NCI-H1436 treated with DMSO at 0.1 percent for 48 hours (cell line): ENCODE measurements around the gene ZNF182.
"Not testable (repeated sequence)": the region's sequence is repeated elsewhere in the genome, so short reads cannot be mapped to it uniquely, and the experiment has no call there.

Experiments
- DNase-seq: peaks from one replicate; lab custom pipeline; 2025; lab: John Stamatoyannopoulos, UW

ZNF182 gene

GRCh38 chrX:48003758-48004457 is at the start of gene ZNF182:
ZNF182 (minus strand) TSS chrX:48003989; CDS start chrX:48002609, 1,380 bp downstream.
- peak; percentile 60 for DNase-seq

- no peak for DNase-seq
Measured at GRCh38 chrX:48046846-48047245, 43.1 kb upstream of the ZNF182 start.

- DNase-seq, result no peak
Measured at GRCh38 chrX:48045410-48046311, 41.9 kb upstream of the ZNF182 start.

GRCh38 chrX:48043056-48043455 is 39.3 kb upstream of the ZNF182 start:
- no peak for DNase-seq

GRCh38 chrX:48035891-48036290 is 32.1 kb upstream of the ZNF182 start:
- no peak for DNase-seq

- not testable (repeated sequence) for DNase-seq
Measured at GRCh38 chrX:48030641-48031173, 26.9 kb upstream of the ZNF182 start.

GRCh38 chrX:48030237-48030636 is 26.4 kb upstream of the ZNF182 start:
- no peak for DNase-seq

- no peak for DNase-seq
Measured at GRCh38 chrX:48028091-48028490, 24.3 kb upstream of the ZNF182 start.

GRCh38 chrX:48027545-48027944 is 23.8 kb upstream of the ZNF182 start:
- not testable (repeated sequence) for DNase-seq

GRCh38 chrX:48025561-48025960 is 21.8 kb upstream of the ZNF182 start:
- no peak for DNase-seq

GRCh38 chrX:48022738-48023137 is 18.9 kb upstream of the ZNF182 start:
- no peak for DNase-seq

- no peak for DNase-seq
Measured at GRCh38 chrX:48022100-48022499, 18.3 kb upstream of the ZNF182 start.

- peak; percentile 42 for DNase-seq
Measured at GRCh38 chrX:48021026-48021900, 17.5 kb upstream of the ZNF182 start.

GRCh38 chrX:48020472-48020871 is 16.7 kb upstream of the ZNF182 start:
- DNase-seq, result not testable (repeated sequence)

GRCh38 chrX:48019892-48020291 is 16.1 kb upstream of the ZNF182 start:
- DNase-seq, result not testable (repeated sequence)

- not testable (repeated sequence) for DNase-seq
Measured at GRCh38 chrX:48016583-48017310, 13.0 kb upstream of the ZNF182 start.

- not testable (repeated sequence) for DNase-seq
Measured at GRCh38 chrX:48009445-48009960, 5.7 kb upstream of the ZNF182 start.

- not testable (repeated sequence) for DNase-seq
Measured at GRCh38 chrX:48006688-48007087, 2.9 kb upstream of the ZNF182 start, which contains the start of gene SPACA5. SPACA5 (plus strand) TSS chrX:48006988; CDS start chrX:48007803, 815 bp downstream.

GRCh38 chrX:48003367-48003757 is 427 bp downstream of the ZNF182 start:
- no peak for DNase-seq

GRCh38 chrX:48002929-48003328 is 860 bp downstream of the ZNF182 start:
- no peak for DNase-seq

GRCh38 chrX:48002319-48002718 is 1.5 kb downstream of the ZNF182 start:
- DNase-seq, result no peak
